ENCODE measurements around the gene PCGF5.

DNA sequence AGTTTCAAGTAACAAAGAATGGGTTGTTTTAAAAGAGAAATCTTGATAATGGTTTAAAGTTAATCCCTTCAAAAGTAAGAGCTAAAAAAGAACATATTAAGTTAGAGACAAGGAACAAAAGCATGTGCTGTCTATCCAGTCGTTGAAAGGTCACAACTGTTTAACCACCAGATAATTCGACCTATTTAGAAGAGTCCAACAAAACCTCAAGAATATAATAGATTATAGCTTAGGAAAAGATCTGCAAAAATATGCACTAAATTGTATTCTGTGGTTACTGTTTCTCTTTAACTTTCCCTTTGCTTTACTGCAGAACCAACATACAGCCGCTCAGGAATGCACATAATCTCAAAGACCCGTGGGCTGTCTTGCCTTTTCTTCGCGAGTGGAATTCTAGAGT is 74.9 kb downstream of the PCGF5 start:
- TF ChIP-seq, protein P1, sequence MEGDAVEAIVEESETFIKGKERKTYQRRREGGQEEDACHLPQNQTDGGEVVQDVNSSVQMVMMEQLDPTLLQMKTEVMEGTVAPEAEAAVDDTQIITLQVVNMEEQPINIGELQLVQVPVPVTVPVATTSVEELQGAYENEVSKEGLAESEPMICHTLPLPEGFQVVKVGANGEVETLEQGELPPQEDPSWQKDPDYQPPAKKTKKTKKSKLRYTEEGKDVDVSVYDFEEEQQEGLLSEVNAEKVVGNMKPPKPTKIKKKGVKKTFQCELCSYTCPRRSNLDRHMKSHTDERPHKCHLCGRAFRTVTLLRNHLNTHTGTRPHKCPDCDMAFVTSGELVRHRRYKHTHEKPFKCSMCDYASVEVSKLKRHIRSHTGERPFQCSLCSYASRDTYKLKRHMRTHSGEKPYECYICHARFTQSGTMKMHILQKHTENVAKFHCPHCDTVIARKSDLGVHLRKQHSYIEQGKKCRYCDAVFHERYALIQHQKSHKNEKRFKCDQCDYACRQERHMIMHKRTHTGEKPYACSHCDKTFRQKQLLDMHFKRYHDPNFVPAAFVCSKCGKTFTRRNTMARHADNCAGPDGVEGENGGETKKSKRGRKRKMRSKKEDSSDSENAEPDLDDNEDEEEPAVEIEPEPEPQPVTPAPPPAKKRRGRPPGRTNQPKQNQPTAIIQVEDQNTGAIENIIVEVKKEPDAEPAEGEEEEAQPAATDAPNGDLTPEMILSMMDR (IDR thresholded peaks at IDR 0.05), result no peak
- TF ChIP-seq POLR2A (IDR thresholded peaks at IDR 0.05) (no peak), POLR2AphosphoS5 (IDR thresholded peaks at IDR 0.05; ENCODE audit: insufficient read depth in 1 of 2, low read depth in 1 of 2) (no peak)
